ENCODE measurements around the gene RAET1E. TPM values are rescaled to one million over a fixed set of nuclear protein-coding genes. Genes with fewer than 3 reads are reported as not detected.
"Not testable (repeated sequence)": the region's sequence is repeated elsewhere in the genome, so short reads cannot be mapped to it uniquely, and the experiment has no call there.

Gene RAET1E
- polyA plus RNA-seq, 4 donors = 0.13 TPM; not detected in 3

DNA sequence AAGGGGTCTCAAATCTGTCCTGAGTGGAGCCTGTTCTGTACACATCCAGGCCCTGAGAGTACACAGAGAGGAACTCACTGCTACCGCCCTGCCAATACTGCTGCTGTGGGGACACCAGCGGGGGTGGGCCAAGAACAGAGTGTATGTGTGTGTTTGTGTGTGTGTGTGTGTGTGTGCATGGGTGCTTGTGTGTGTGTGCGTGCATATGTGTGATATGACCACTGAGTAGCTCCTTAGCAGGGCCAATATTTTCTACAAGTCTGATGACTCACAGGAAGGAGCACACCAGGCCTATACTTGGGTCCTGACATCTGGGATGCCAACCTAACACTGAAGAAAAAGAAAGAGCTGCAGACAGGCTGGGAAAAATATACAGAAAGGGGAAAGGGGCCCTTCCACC lies 1.4 kb downstream of the RAET1E start:
- peak overlapping the region in 1 of 3 donors; percentile 52 for H3K27ac ChIP-seq (ENCODE audit: low read depth in 1 of 3, low read length in 2 of 3)
- 85 to 90% (median 89%) methylated on average over 3 of the region's 3 CpGs for WGBS, 3 donors
- H3K9me3 ChIP-seq (ENCODE audit: control insufficient read depth in 2 of 2, insufficient read depth in 1 of 2, low read depth in 1 of 2, low read length in 1 of 2) = no peaks in the 10 kb centered on the region
- peaks cover 3 to 9% (median 6%) of the 10 kb centered on the region in 3 donors for H3K4me1 ChIP-seq (ENCODE audit: control insufficient read depth in 3 of 3, insufficient read depth in 2 of 3, low read depth in 1 of 3, low read length in 2 of 3)
- H3K27me3 ChIP-seq (ENCODE audit: control insufficient read depth in 3 of 3, insufficient read depth in 3 of 3, low read length in 3 of 3) = no peaks in the 10 kb centered on the region
- H3K4me3 ChIP-seq (ENCODE audit: low read depth in 1 of 3, low read length in 3 of 3) = no peak overlapping the region
- FAIRE-seq (no peak), DNase-seq (no peak)
- H3K36me3 ChIP-seq (ENCODE audit: control insufficient read depth in 3 of 3, insufficient read depth in 2 of 3, low read depth in 1 of 3, low read length in 3 of 3) = no peaks in the 10 kb centered on the region

- WGBS, 3 donors = 49 to 81% (median 64%) methylated on average over 5 of the region's 5 CpGs
- FAIRE-seq = no peak
- no peak overlapping the region for H3K4me3 ChIP-seq (ENCODE audit: low read depth in 1 of 3, low read length in 3 of 3)
- DNase-seq = no peak
- H3K36me3 ChIP-seq (ENCODE audit: control insufficient read depth in 3 of 3, insufficient read depth in 2 of 3, low read depth in 1 of 3, low read length in 3 of 3) = no peaks in the 10 kb centered on the region
- H3K9me3 ChIP-seq (ENCODE audit: control insufficient read depth in 2 of 2, insufficient read depth in 1 of 2, low read depth in 1 of 2, low read length in 1 of 2) = no peaks in the 10 kb centered on the region
- H3K4me1 ChIP-seq (ENCODE audit: control insufficient read depth in 3 of 3, insufficient read depth in 2 of 3, low read depth in 1 of 3, low read length in 2 of 3) = peaks cover 3 to 9% (median 6%) of the 10 kb centered on the region in 3 donors
- H3K27ac ChIP-seq (ENCODE audit: low read depth in 1 of 3, low read length in 2 of 3) = peak overlapping the region in 1 of 3 donors; percentile 52
- no peaks in the 10 kb centered on the region for H3K27me3 ChIP-seq (ENCODE audit: control insufficient read depth in 3 of 3, insufficient read depth in 3 of 3, low read length in 3 of 3)
Measured at GRCh38 chr6:149895833-149896271, 2.1 kb downstream of the RAET1E start.

DNA sequence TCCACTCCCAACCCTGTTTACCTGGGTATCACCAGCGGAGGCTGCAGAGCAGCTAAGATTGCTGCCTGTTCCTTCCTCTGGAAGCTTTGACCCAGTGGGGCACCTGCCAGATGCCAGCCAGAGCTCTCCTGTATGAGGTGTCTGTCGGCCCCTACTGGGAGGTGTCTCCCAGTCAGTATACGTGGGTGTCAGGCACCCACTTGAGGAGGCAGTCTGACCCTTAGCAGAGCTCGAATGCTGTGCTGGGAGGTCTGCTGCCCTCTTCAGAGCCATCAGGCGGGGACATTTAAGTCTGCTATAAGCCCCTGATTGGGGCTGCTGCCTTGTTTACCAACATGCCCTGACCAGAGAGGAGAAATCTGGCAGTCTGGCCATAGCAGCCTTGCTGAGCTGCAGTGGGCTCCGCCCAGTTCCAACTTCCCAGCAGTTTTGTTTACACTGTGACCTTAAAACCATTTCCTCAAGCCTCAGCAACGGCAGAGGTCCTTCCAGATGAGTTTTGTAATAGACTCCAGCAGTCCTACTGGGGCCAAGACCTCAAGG lies 2.8 kb downstream of the RAET1E start:
- Histone ChIP-seq H3K36me3 (ENCODE audit: control insufficient read depth in 3 of 3, insufficient read depth in 2 of 3, low read depth in 1 of 3, low read length in 3 of 3) (no peaks in the 10 kb centered on the region), H3K9me3 (ENCODE audit: control insufficient read depth in 2 of 2, insufficient read depth in 1 of 2, low read depth in 1 of 2, low read length in 1 of 2) (no peaks in the 10 kb centered on the region), H3K27ac (ENCODE audit: low read depth in 1 of 3, low read length in 2 of 3) (peak overlapping the region in 1 of 3 donors; percentile 63), H3K27me3 (ENCODE audit: control insufficient read depth in 3 of 3, insufficient read depth in 3 of 3, low read length in 3 of 3) (no peaks in the 10 kb centered on the region), H3K4me3 (ENCODE audit: low read depth in 1 of 3, low read length in 3 of 3) (no peak overlapping the region), H3K4me1 (ENCODE audit: control insufficient read depth in 3 of 3, insufficient read depth in 2 of 3, low read depth in 1 of 3, low read length in 2 of 3) (peaks cover 3 to 9% (median 6%) of the 10 kb centered on the region in 3 donors)
- WGBS, 3 donors = 12 to 32% (median 31%) methylated on average over 7 of the region's 7 CpGs
- FAIRE-seq (no peak), DNase-seq (peak; percentile 46 to 71)

GRCh38 chr6:149891864-149892263 lies 6.0 kb downstream of the RAET1E start:
- H3K4me3 ChIP-seq (ENCODE audit: low read depth in 1 of 3, low read length in 3 of 3); H3K36me3 ChIP-seq (ENCODE audit: control insufficient read depth in 3 of 3, insufficient read depth in 2 of 3, low read depth in 1 of 3, low read length in 3 of 3); DNase-seq; FAIRE-seq; H3K27me3 ChIP-seq (ENCODE audit: control insufficient read depth in 3 of 3, insufficient read depth in 3 of 3, low read length in 3 of 3); H3K27ac ChIP-seq (ENCODE audit: low read depth in 1 of 3, low read length in 2 of 3); H3K9me3 ChIP-seq (ENCODE audit: control insufficient read depth in 2 of 2, insufficient read depth in 1 of 2, low read depth in 1 of 2, low read length in 1 of 2): not testable (repeated sequence)
- WGBS, 3 donors = 78 to 91% (median 81%) methylated on average over 6 of the region's 6 CpGs
- H3K4me1 ChIP-seq (ENCODE audit: control insufficient read depth in 3 of 3, insufficient read depth in 2 of 3, low read depth in 1 of 3, low read length in 2 of 3) = peaks cover 0 to 31% (median 6%) of the 10 kb centered on the region in 3 donors

- Histone ChIP-seq H3K4me1 (ENCODE audit: control insufficient read depth in 3 of 3, insufficient read depth in 2 of 3, low read depth in 1 of 3, low read length in 2 of 3) (peaks cover 0 to 31% (median 6%) of the 10 kb centered on the region in 3 donors), H3K4me3 (ENCODE audit: low read depth in 1 of 3, low read length in 3 of 3) (no peak overlapping the region), H3K9me3 (ENCODE audit: control insufficient read depth in 2 of 2, insufficient read depth in 1 of 2, low read depth in 1 of 2, low read length in 1 of 2) (no peaks in the 10 kb centered on the region), H3K27me3 (ENCODE audit: control insufficient read depth in 3 of 3, insufficient read depth in 3 of 3, low read length in 3 of 3) (no peaks in the 10 kb centered on the region), H3K27ac (ENCODE audit: low read depth in 1 of 3, low read length in 2 of 3) (no peak overlapping the region), H3K36me3 (ENCODE audit: control insufficient read depth in 3 of 3, insufficient read depth in 2 of 3, low read depth in 1 of 3, low read length in 3 of 3) (no peaks in the 10 kb centered on the region)
- no peak for DNase-seq
- no peak for FAIRE-seq
- WGBS, 3 donors = 76 to 82% (median 78%) methylated on average over 3 of the region's 3 CpGs
Measured at GRCh38 chr6:149891259-149891658, 6.7 kb downstream of the RAET1E start.

- Histone ChIP-seq H3K4me3 (ENCODE audit: low read depth in 1 of 3, low read length in 3 of 3) (no peak overlapping the region), H3K36me3 (ENCODE audit: control insufficient read depth in 3 of 3, insufficient read depth in 2 of 3, low read depth in 1 of 3, low read length in 3 of 3) (no peaks in the 10 kb centered on the region), H3K4me1 (ENCODE audit: control insufficient read depth in 3 of 3, insufficient read depth in 2 of 3, low read depth in 1 of 3, low read length in 2 of 3) (peaks cover 0 to 29% (median 4%) of the 10 kb centered on the region in 3 donors), H3K9me3 (ENCODE audit: control insufficient read depth in 2 of 2, insufficient read depth in 1 of 2, low read depth in 1 of 2, low read length in 1 of 2) (no peaks in the 10 kb centered on the region), H3K27ac (ENCODE audit: low read depth in 1 of 3, low read length in 2 of 3) (no peak overlapping the region), H3K27me3 (ENCODE audit: control insufficient read depth in 3 of 3, insufficient read depth in 3 of 3, low read length in 3 of 3) (no peaks in the 10 kb centered on the region)
- no peak for FAIRE-seq
- 65 to 77% (median 73%) methylated on average over 6 of the region's 6 CpGs for WGBS, 3 donors
- DNase-seq = no peak
Measured at GRCh38 chr6:149890629-149891045, 7.3 kb downstream of the RAET1E start.

- DNase-seq (no peak), FAIRE-seq (no peak)
- no peaks in the 10 kb centered on the region for H3K27me3 ChIP-seq (ENCODE audit: control insufficient read depth in 3 of 3, insufficient read depth in 3 of 3, low read length in 3 of 3)
- no peak overlapping the region for H3K27ac ChIP-seq (ENCODE audit: low read depth in 1 of 3, low read length in 2 of 3)
- H3K4me1 ChIP-seq (ENCODE audit: control insufficient read depth in 3 of 3, insufficient read depth in 2 of 3, low read depth in 1 of 3, low read length in 2 of 3) = peaks cover 0 to 22% (median 0%) of the 10 kb centered on the region in 3 donors
- 78 to 84% (median 82%) methylated on average over 7 of the region's 7 CpGs for WGBS, 3 donors
- H3K4me3 ChIP-seq (ENCODE audit: low read depth in 1 of 3, low read length in 3 of 3) = no peak overlapping the region
- no peaks in the 10 kb centered on the region for H3K36me3 ChIP-seq (ENCODE audit: control insufficient read depth in 3 of 3, insufficient read depth in 2 of 3, low read depth in 1 of 3, low read length in 3 of 3)
- H3K9me3 ChIP-seq (ENCODE audit: control insufficient read depth in 2 of 2, insufficient read depth in 1 of 2, low read depth in 1 of 2, low read length in 1 of 2) = no peaks in the 10 kb centered on the region
Measured at GRCh38 chr6:149889326-149889725, 8.6 kb downstream of the RAET1E start.

DNA sequence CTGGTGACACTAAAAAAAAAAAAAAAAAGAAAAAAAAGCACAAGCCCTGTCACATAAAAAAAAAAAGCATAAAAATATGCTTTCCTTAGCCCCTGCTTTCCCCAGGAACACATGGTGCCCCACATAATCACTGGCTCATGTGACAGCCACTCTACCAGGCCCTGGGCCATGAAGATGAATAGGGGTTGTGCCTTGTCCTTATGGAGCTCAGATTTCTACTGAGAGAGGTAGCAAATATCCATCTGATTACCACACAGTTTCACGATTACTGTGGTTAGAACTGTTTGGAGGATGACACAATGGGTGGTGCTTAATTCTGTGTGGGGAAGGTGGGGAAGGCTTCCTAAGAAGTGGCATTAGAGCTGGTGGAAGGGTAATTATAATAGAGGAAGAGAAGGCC lies 9.3 kb downstream of the RAET1E start:
- Histone ChIP-seq H3K36me3 (ENCODE audit: control insufficient read depth in 3 of 3, insufficient read depth in 2 of 3, low read depth in 1 of 3, low read length in 3 of 3) (no peaks in the 10 kb centered on the region), H3K4me3 (ENCODE audit: low read depth in 1 of 3, low read length in 3 of 3) (no peak overlapping the region), H3K4me1 (ENCODE audit: control insufficient read depth in 3 of 3, insufficient read depth in 2 of 3, low read depth in 1 of 3, low read length in 2 of 3) (peaks cover 0 to 22% (median 0%) of the 10 kb centered on the region in 3 donors), H3K27ac (ENCODE audit: low read depth in 1 of 3, low read length in 2 of 3) (peak overlapping the region in 1 of 3 donors; percentile 69), H3K9me3 (ENCODE audit: control insufficient read depth in 2 of 2, insufficient read depth in 1 of 2, low read depth in 1 of 2, low read length in 1 of 2) (no peaks in the 10 kb centered on the region), H3K27me3 (ENCODE audit: control insufficient read depth in 3 of 3, insufficient read depth in 3 of 3, low read length in 3 of 3) (no peaks in the 10 kb centered on the region)
- FAIRE-seq (no peak), DNase-seq (no peak)
- 49 to 68% (median 53%) methylated on average over 1 of the region's 1 CpG for WGBS, 3 donors

DNA sequence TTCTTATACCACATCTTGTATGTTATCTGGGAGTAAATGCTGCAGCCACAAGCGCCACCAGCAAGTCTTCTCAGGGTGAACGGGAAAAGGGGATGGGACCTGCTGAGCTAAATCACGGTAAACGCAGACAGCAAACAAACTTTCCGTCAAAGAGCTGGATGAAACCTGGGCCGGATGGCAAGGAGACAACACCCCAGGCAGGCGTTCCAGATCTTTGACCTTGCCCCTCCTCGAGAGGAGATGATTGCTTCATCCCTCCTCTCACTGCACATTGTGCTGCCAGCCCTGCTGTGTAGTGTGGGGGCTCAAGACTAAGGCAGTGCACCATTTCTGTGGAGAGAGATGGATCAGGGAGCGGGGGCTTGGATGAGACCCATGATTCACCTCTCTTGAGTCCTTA lies 9.8 kb downstream of the RAET1E start:
- Histone ChIP-seq H3K4me3 (ENCODE audit: low read depth in 1 of 3, low read length in 3 of 3) (no peak overlapping the region), H3K27ac (ENCODE audit: low read depth in 1 of 3, low read length in 2 of 3) (peak overlapping the region in 1 of 3 donors; percentile 69), H3K27me3 (ENCODE audit: control insufficient read depth in 3 of 3, insufficient read depth in 3 of 3, low read length in 3 of 3) (no peaks in the 10 kb centered on the region), H3K36me3 (ENCODE audit: control insufficient read depth in 3 of 3, insufficient read depth in 2 of 3, low read depth in 1 of 3, low read length in 3 of 3) (no peaks in the 10 kb centered on the region), H3K9me3 (ENCODE audit: control insufficient read depth in 2 of 2, insufficient read depth in 1 of 2, low read depth in 1 of 2, low read length in 1 of 2) (no peaks in the 10 kb centered on the region), H3K4me1 (ENCODE audit: control insufficient read depth in 3 of 3, insufficient read depth in 2 of 3, low read depth in 1 of 3, low read length in 2 of 3) (peaks cover 0 to 22% (median 0%) of the 10 kb centered on the region in 3 donors)
- WGBS, 3 donors = 39 to 65% (median 44%) methylated on average over 9 of the region's 9 CpGs
- FAIRE-seq (no peak), DNase-seq (peak; percentile 59 to 86)

Measured in small intestine (tissue), 7 donors.